K562 (cell line): ENCODE results near the gene B4GALNT3.

Experiments used
- KLF13 ChIP-seq: fragments of 450-650 bp; IDR thresholded peaks from 2 replicates; pipeline ENCODE4 v1.6.1; 2016; ENCODE audit warnings: missing genetic modification characterization, low read depth, mild to moderate bottlenecking, missing compliant biosample characterization, moderate library complexity, borderline replicate concordance
- POLR2AphosphoS5 ChIP-seq: IDR thresholded peaks from 2 replicates; pipeline ENCODE4 v1.6.1; 2011; ENCODE audit warnings: mild to moderate bottlenecking, low read depth, low read length, moderate library complexity; ENCODE audit not compliant: control insufficient read depth, insufficient read depth
- ZFP36 ChIP-seq: fragments of 150-350 bp; IDR thresholded peaks from 2 replicates; pipeline ENCODE4 v1.6.1; 2018; ENCODE audit warnings: low read length, low read depth; ENCODE audit not compliant: partially characterized antibody
- TF ChIP-seq, protein P1 (sequence below), 3 experiments: IDR thresholded peaks in 2 of 3; conservative IDR thresholded peaks in 1 of 3; 2 replicates each; pipeline ENCODE4 v1.5.1; 2011 to 2012; ENCODE audit warnings: low read length in 3 of 3, mild to moderate bottlenecking in 3 of 3, control low read depth in 2 of 3, improper control_type of control experiment in 1 of 3, inconsistent platforms in 1 of 3, low read depth in 1 of 3, mixed read lengths in 1 of 3, moderate library complexity in 1 of 3; ENCODE audit not compliant: insufficient read depth in 2 of 3

GRCh38 chr12:508795-509194 is 49.1 kb downstream of the B4GALNT3 start:
- TF ChIP-seq, protein P1, sequence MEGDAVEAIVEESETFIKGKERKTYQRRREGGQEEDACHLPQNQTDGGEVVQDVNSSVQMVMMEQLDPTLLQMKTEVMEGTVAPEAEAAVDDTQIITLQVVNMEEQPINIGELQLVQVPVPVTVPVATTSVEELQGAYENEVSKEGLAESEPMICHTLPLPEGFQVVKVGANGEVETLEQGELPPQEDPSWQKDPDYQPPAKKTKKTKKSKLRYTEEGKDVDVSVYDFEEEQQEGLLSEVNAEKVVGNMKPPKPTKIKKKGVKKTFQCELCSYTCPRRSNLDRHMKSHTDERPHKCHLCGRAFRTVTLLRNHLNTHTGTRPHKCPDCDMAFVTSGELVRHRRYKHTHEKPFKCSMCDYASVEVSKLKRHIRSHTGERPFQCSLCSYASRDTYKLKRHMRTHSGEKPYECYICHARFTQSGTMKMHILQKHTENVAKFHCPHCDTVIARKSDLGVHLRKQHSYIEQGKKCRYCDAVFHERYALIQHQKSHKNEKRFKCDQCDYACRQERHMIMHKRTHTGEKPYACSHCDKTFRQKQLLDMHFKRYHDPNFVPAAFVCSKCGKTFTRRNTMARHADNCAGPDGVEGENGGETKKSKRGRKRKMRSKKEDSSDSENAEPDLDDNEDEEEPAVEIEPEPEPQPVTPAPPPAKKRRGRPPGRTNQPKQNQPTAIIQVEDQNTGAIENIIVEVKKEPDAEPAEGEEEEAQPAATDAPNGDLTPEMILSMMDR (IDR thresholded peaks at IDR 0.05 in 2 of 3, conservative IDR thresholded peaks at IDR 0.05 in 1 of 3; ENCODE audit: insufficient read depth in 2 of 3, low read depth in 1 of 3, low read length in 3 of 3): no peak
- TF ChIP-seq POLR2AphosphoS5 (no peak), ZFP36 (no peak), KLF13 (tag) (no peak)
